Right lobe of liver (tissue), 4 donors: ENCODE measurements around the gene COL27A1.

Experiments used
- CTCF ChIP-seq, 4 donors: fragments of 200-600 bp in 3 of 4; fragments of 450-650 bp in 1 of 4; IDR thresholded peaks; one replicate each; pipeline versions ENCODE4 v1.5.1 to v1.8.0; 2016 to 2022; ENCODE audit warnings: antibody characterized with exemption in 4 of 4, mild to moderate bottlenecking in 2 of 4
- POLR2A ChIP-seq: fragments of 450-650 bp; IDR thresholded peaks from one replicate; pipeline ENCODE4 v1.6.1; 2017; ENCODE audit warnings: antibody characterized with exemption, mild to moderate bottlenecking
- donor health status: DM: no; HTN: no; CAD: no.
- donor health status: DM: no; HTN: no; CAD: no.
- donor health status: DM: no; HTN: yes; CAD: no.

- TF ChIP-seq CTCF (IDR thresholded peaks at IDR 0.05) (no peak), POLR2A (no peak)
Measured at GRCh38 chr9:114345493-114346065, 190.2 kb downstream of the COL27A1 start.
